SK-N-MC (cell line): ENCODE data around the gene KLK10.
"Not testable (repeated sequence)": the region's sequence is repeated elsewhere in the genome, so short reads cannot be mapped to it uniquely, and the experiment has no call there.

Experiments
- DNase-seq: peaks from one replicate; pipeline ENCODE4 v3.0.0-alpha.2; 2011; ENCODE audit warnings: low read depth, low spot score
- H3K27ac ChIP-seq: fragments of 200-600 bp; sonication (generic); 2 replicates; pipeline ENCODE4 v1.5.1; 2016; ENCODE audit warnings: mixed run types
- H3K36me3 ChIP-seq: fragments of 200-600 bp; sonication (generic); 2 replicates; pipeline ENCODE4 v1.6.1; 2017; ENCODE audit warnings: antibody characterized with exemption, low read length, mixed read lengths; ENCODE audit not compliant: insufficient read depth
- H3K4me3 ChIP-seq: fragments of 200-600 bp; sonication (generic); 2 replicates; pipeline ENCODE4 v1.5.1; 2016
- H3K9ac ChIP-seq: fragments of 200-600 bp; sonication (generic); 2 replicates; pipeline ENCODE4 v1.8.0; 2017; ENCODE audit warnings: mixed run types, mixed read lengths; ENCODE audit not compliant: insufficient read length
- H3K9me3 ChIP-seq: fragments of 200-600 bp; sonication (generic); 2 replicates; pipeline ENCODE4 v1.6.1; 2017; ENCODE audit warnings: low read depth, mild to moderate bottlenecking, antibody characterized with exemption, low read length, moderate library complexity, mixed read lengths
- EZH2 ChIP-seq: fragments of 200-600 bp; sonication (generic); IDR thresholded peaks from one replicate; pipeline ENCODE4 v1.6.1; 2017; ENCODE audit warnings: antibody characterized with exemption
- FOXP2 ChIP-seq: optimal IDR thresholded peaks from 2 replicates; pipeline ENCODE3; 2011; ENCODE audit warnings: mild to moderate bottlenecking, moderate library complexity; ENCODE audit not compliant: insufficient read depth; ENCODE audit errors: extremely low read length, control extremely low read depth
- POLR2AphosphoS5 ChIP-seq: IDR thresholded peaks from 2 replicates; pipeline ENCODE4 v1.6.1; 2012; ENCODE audit warnings: mild to moderate bottlenecking, low read depth, low read length, borderline replicate concordance

Gene KLK10

DNA sequence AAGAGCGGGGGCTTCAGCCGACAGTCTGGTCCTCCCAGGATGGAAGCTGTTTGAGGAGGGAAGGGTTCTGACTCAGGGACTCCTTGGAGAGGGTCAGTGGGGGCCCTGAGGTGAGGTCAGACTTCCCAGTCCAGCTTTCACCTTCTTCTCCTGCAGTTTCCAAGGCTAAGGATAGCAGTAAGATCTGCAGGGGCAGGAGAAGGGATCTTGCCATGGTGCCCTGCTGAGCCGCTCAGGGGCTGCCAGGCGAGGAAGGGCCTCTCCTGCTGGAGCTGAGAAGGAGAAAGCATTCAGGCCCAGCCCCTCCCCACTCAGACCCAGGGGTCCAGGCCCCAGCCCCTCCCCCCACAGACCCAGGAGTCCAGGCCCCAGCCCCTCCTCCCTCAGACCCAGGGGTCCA is 37.3 kb downstream of the KLK10 start:
- Histone ChIP-seq H3K9me3 (no peaks in the 10 kb centered on the region), H3K27ac (no peak overlapping the region), H3K9ac (no peak overlapping the region), H3K36me3 (no peaks in the 10 kb centered on the region), H3K4me3 (no peak overlapping the region)
- no peak for DNase-seq
- no peak for TF ChIP-seq FOXP2
- TF ChIP-seq EZH2, result no peak
- no peak for TF ChIP-seq POLR2AphosphoS5

GRCh38 chr19:50981587-50982146 is 37.8 kb downstream of the KLK10 start:
- H3K36me3 ChIP-seq, result no peaks in the 10 kb centered on the region
- DNase-seq, result no peak
- no peaks in the 10 kb centered on the region for H3K9me3 ChIP-seq
- no peak overlapping the region for H3K27ac ChIP-seq
- no peak overlapping the region for H3K9ac ChIP-seq
- H3K4me3 ChIP-seq, result no peak overlapping the region
- TF ChIP-seq POLR2AphosphoS5, result no peak

GRCh38 chr19:50980208-50980607 is 39.3 kb downstream of the KLK10 start:
- no peak overlapping the region for H3K27ac ChIP-seq
- H3K36me3 ChIP-seq, result no peaks in the 10 kb centered on the region
- H3K9ac ChIP-seq, result no peak overlapping the region
- no peaks in the 10 kb centered on the region for H3K9me3 ChIP-seq
- no peak overlapping the region for H3K4me3 ChIP-seq
- TF ChIP-seq FOXP2 (no peak), POLR2AphosphoS5 (no peak)
- no peak for DNase-seq

DNA sequence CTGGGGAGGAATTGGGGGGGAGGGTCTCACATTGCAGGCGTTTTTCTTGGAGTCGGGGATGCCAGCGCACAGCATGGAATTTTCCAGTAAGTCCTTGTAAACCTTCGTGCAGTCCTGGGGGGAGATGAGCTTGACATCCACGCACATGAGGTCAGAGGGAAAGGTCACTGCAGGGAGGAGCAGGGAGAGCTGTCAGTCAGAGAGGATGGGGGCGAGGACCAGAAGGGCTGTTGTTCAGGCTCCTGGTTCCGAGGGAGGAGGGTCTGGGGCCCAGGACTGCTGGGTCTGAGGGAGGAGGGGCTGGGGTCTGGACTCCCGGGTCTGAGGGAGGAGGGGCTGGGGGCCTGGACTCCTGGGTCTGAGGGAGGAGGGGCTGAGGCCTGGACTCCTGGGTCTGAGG is 39.8 kb downstream of the KLK10 start:
- Histone ChIP-seq H3K9ac (no peak overlapping the region), H3K36me3 (no peaks in the 10 kb centered on the region), H3K4me3 (no peak overlapping the region), H3K9me3 (no peaks in the 10 kb centered on the region), H3K27ac (no peak overlapping the region)
- no peak for DNase-seq
- no peak for TF ChIP-seq FOXP2
- no peak for TF ChIP-seq EZH2

- Histone ChIP-seq H3K4me3 (no peak overlapping the region), H3K36me3 (no peaks in the 10 kb centered on the region), H3K9ac (no peak overlapping the region), H3K9me3 (no peaks in the 10 kb centered on the region), H3K27ac (no peak overlapping the region)
- TF ChIP-seq EZH2 (no peak), POLR2AphosphoS5 (no peak), FOXP2 (no peak)
- DNase-seq, result no peak
Observed at GRCh38 chr19:50978772-50979390, 40.6 kb downstream of the KLK10 start.

GRCh38 chr19:50977626-50978025 is 41.9 kb downstream of the KLK10 start:
- H3K4me3 ChIP-seq, result no peak overlapping the region
- no peaks in the 10 kb centered on the region for H3K9me3 ChIP-seq
- no peaks in the 10 kb centered on the region for H3K36me3 ChIP-seq
- no peak overlapping the region for H3K27ac ChIP-seq
- no peak for DNase-seq
- no peak overlapping the region for H3K9ac ChIP-seq
- TF ChIP-seq FOXP2, result no peak
- TF ChIP-seq POLR2AphosphoS5, result no peak
- no peak for TF ChIP-seq EZH2

GRCh38 chr19:50975766-50976165 is 43.7 kb downstream of the KLK10 start:
- Histone ChIP-seq H3K36me3 (no peaks in the 10 kb centered on the region), H3K4me3 (no peak overlapping the region), H3K9ac (no peak overlapping the region), H3K27ac (no peak overlapping the region), H3K9me3 (no peaks in the 10 kb centered on the region)
- no peak for DNase-seq
- TF ChIP-seq EZH2 (no peak), FOXP2 (no peak), POLR2AphosphoS5 (no peak)

DNA sequence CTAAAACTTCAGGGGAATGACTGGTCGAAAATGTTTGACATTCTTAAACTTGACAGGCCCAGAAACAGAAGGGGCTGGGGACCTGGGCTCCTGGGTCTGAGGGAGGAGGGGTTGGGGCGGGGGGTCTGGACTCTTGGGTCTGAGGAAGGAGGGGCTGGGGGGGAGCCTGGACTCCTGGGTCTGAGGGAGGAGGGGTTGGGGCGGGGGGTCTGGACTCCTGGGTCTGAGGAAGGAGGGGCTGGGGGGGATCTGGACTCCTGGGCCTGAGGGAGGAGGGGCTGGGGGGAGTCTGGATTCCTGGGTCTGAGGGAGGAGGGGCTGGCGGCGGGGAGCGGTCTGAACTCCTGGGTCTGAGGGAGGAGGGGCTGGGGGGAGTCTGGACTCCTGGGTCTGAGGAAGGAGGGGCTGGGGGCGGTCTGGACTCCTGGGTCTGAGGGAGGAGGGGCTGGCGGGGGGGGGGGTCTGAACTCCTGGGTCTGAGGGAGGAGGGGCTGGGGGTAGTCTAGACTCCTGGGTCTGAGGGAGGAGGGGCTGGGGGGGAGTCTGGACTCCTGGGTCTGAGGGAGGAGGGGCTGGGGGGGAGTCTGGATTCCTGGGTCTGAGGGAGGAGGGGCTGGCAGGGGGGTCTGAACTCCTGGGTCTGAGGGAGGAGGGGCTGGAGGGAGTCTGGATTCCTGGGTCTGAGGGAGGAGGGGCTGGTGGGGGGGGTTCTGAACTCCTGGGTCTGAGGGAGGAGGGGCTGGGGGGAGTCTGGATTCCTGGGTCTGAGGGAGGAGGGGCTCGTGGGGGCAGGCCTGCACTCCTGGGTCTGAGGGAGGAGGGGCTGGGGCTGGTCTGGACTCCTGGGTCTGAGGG is 44.6 kb downstream of the KLK10 start:
- Histone ChIP-seq H3K36me3 (no peaks in the 10 kb centered on the region), H3K4me3 (no peak overlapping the region), H3K9me3 (no peaks in the 10 kb centered on the region), H3K9ac (no peak overlapping the region), H3K27ac (no peak overlapping the region)
- no peak for DNase-seq
- TF ChIP-seq EZH2, result no peak
- TF ChIP-seq POLR2AphosphoS5, result no peak
- TF ChIP-seq FOXP2, result no peak

DNA sequence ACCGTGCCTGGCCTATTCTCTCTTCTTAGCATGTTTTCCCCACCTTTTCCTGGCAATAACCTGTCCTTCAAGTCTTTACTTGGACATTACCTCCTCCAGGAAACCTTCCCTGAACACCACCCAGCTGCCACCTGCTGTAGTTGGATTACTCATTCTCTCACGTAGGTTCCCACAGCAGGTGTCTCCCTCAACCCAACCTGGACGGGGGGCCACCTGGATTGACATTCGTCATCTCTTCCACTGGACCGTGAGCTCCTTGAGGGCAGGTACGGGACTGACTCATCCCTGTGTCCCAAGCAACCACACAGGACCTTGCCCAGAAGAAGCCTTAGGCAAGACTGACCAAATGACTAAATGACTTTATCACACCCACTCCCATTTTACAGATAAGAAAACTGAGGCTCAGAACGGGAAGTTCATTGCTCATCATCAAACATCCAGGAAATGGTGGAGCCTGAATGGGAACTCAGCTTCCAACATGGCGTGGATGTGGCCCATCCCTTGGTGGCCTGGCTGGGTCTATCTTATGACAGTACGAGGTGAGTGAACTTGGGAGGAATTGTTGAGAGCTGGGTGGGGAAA is 46.6 kb downstream of the KLK10 start:
- no peak overlapping the region for H3K27ac ChIP-seq
- no peaks in the 10 kb centered on the region for H3K36me3 ChIP-seq
- no peaks in the 10 kb centered on the region for H3K9me3 ChIP-seq
- H3K4me3 ChIP-seq, result no peak overlapping the region
- no peak for DNase-seq
- no peak for TF ChIP-seq FOXP2
- no peak overlapping the region for H3K9ac ChIP-seq

- not testable (repeated sequence) for H3K9me3 ChIP-seq, H3K9ac ChIP-seq, H3K36me3 ChIP-seq, H3K4me3 ChIP-seq, DNase-seq, H3K27ac ChIP-seq
Observed at GRCh38 chr19:50969810-50970209, 49.7 kb downstream of the KLK10 start.
